DND-41 (cell line): ENCODE results near the gene DEFB132.

ENCODE experiments used
- CTCF ChIP-seq: IDR thresholded peaks from 2 replicates; pipeline ENCODE4 v1.5.1; 2012; ENCODE audit warnings: borderline replicate concordance, low read length, moderate library complexity, mild to moderate bottlenecking; ENCODE audit not compliant: poor library complexity, severe bottlenecking; ENCODE audit errors: extremely low read depth
- EZH2 ChIP-seq: IDR thresholded peaks from 3 replicates; pipeline ENCODE4 v1.6.1; 2012; ENCODE audit warnings: borderline replicate concordance, low read depth, mild to moderate bottlenecking, moderate library complexity, low read length, inconsistent platforms; ENCODE audit not compliant: severe bottlenecking

GRCh38 chr20:298776-299391 is 41.4 kb downstream of the DEFB132 start:
- TF ChIP-seq CTCF (no peak), EZH2 (no peak)
